ENCODE measurements around the gene INSIG2. TPM values are rescaled to one million over a fixed set of nuclear protein-coding genes. Genes with fewer than 3 reads are reported as not detected.

INSIG2 gene
- total RNA-seq, 2 donors from 2014 or later: 12.8 to 47.0 TPM

DNA sequence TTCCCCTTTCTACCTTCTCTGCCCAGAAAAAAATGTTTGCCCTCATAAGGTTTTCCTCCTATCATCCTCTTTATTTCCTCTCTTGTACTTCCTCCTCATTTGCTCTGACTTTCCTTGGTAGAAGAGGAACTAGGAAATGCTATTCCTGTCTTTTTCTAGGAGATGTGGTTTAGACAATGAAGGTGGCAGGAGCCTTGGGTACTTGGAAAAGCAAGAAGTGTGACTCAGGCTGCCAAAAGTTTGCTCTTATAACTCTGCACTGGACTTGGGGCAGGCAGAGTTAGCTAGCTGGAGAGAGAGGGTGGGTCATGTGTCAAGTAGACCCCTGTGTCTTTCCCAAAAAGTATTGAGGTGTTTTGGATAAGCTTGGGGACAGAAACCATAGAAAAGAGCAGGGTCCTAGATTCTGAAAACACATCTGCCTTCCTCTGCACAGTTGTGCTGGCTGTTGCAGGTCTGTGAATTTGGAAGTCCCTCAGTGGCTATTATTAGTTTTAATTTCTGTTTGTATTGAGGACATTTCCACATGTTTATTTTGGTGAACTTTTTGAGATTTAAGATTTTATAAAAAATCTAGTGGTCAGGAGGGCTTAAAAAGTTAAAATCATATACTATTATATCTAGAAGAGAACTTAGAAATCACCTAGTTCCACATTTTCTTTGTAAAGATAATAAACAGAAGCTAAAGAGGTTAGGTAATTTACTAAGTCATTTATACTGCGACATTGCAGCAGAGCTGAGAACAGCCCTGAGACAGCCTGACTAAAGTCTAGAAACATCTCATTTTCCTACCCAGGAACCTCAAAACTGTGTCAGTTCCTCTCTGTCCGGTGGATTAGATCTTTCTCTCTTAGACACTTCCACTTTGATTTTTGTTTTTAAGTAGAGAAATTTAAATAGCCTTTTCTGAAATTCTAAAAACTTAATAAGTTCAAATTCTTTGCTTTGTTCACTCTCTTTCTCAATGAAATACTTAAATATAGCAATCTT lies 16.0 kb downstream of the INSIG2 start:
- TF ChIP-seq, protein P1, sequence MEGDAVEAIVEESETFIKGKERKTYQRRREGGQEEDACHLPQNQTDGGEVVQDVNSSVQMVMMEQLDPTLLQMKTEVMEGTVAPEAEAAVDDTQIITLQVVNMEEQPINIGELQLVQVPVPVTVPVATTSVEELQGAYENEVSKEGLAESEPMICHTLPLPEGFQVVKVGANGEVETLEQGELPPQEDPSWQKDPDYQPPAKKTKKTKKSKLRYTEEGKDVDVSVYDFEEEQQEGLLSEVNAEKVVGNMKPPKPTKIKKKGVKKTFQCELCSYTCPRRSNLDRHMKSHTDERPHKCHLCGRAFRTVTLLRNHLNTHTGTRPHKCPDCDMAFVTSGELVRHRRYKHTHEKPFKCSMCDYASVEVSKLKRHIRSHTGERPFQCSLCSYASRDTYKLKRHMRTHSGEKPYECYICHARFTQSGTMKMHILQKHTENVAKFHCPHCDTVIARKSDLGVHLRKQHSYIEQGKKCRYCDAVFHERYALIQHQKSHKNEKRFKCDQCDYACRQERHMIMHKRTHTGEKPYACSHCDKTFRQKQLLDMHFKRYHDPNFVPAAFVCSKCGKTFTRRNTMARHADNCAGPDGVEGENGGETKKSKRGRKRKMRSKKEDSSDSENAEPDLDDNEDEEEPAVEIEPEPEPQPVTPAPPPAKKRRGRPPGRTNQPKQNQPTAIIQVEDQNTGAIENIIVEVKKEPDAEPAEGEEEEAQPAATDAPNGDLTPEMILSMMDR (IDR thresholded peaks at IDR 0.05): no peak
- Histone ChIP-seq H3K4me3 (no peak overlapping the region), H3K36me3 (no peaks in the 10 kb centered on the region), H3K9me3 (no peaks in the 10 kb centered on the region), H3K27ac (no peak overlapping the region), H3K9ac (ENCODE audit: low read depth in 2 of 2, low read length in 2 of 2) (no peak overlapping the region), H3K27me3 (no peaks in the 10 kb centered on the region), H3K4me1 (no peaks in the 10 kb centered on the region)
- intact Hi-C loops (cut with DNase I): no loop called here
- DNase-seq: no peak

DNA sequence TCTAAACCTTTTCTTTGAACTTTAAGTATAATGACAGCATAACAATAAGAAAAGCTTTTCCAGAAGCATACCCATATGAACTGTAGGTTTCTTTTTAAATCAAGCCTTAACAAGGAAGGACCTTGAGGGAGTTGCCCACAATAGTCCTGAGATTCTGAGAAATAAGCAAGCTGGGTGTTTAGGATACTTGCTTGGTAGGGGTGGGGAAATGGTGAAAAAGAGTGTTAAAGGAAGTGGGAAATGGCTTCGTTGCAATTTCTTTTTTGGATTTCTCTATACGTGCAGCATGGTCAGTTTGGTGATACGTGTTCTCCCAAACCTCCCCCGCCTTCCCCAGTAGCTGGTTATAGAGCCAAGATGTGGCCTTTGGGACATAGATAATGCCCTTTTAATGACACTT lies 17.2 kb downstream of the INSIG2 start:
- DNase-seq: no peak
- no peak overlapping the region for H3K9ac ChIP-seq (ENCODE audit: low read depth in 2 of 2, low read length in 2 of 2)
- intact Hi-C loops (cut with DNase I): no loop called here
- H3K27ac ChIP-seq: no peak overlapping the region
- no peaks in the 10 kb centered on the region for H3K27me3 ChIP-seq
- no peak overlapping the region for H3K4me3 ChIP-seq
- no peaks in the 10 kb centered on the region for H3K9me3 ChIP-seq
- TF ChIP-seq, protein P1 (IDR thresholded peaks at IDR 0.05): no peak
- H3K4me1 ChIP-seq: no peaks in the 10 kb centered on the region
- no peaks in the 10 kb centered on the region for H3K36me3 ChIP-seq

DNA sequence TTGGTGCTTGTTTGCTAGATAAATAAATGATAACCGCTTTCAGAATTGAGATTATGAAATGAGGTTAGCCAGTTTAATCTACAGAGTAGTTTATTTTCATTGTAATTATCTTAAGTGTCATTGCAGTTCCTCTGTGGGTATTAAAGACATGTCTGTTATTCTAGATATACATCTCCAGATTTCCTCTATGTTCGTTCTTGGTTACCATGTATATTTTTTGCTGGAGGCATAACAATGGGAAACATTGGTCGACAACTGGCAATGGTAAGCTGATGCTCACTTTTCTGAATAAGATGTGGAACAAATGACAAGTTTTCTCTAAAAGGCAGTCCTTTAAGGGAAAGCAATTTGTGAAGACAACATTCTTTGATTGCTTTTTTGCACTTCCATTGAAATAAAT lies 18.7 kb downstream of the INSIG2 start:
- Histone ChIP-seq H3K9ac (ENCODE audit: low read depth in 2 of 2, low read length in 2 of 2) (no peak overlapping the region), H3K27me3 (no peaks in the 10 kb centered on the region), H3K9me3 (no peaks in the 10 kb centered on the region), H3K27ac (no peak overlapping the region), H3K36me3 (no peaks in the 10 kb centered on the region), H3K4me3 (no peak overlapping the region), H3K4me1 (no peaks in the 10 kb centered on the region)
- intact Hi-C loops (cut with DNase I): no loop called here
- TF ChIP-seq, protein P1 (IDR thresholded peaks at IDR 0.05): no peak
- DNase-seq: no peak

DNA sequence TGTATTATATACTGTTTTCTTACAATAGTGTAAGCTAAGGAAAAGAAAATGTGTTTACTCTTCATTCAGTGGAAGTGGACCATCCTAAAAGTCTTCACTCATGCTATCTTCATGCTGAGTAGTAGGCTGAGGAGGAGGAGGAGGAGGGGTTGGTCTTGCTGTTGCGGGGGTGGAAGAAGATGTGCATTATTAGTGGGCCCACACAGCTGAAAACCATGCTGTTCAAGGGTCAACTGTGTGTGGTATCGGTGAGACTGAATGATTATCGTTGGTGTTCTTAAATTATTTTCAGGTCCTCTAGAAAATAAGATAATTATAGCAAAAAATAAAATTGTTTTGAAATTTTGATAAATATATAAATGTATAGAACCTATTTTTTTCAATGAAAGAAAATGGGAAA lies 22.0 kb downstream of the INSIG2 start:
- intact Hi-C loops (cut with DNase I): no loop called here
- Histone ChIP-seq H3K36me3 (no peaks in the 10 kb centered on the region), H3K4me3 (no peak overlapping the region), H3K9ac (ENCODE audit: low read depth in 2 of 2, low read length in 2 of 2) (no peak overlapping the region), H3K4me1 (no peaks in the 10 kb centered on the region), H3K27me3 (no peaks in the 10 kb centered on the region), H3K27ac (no peak overlapping the region), H3K9me3 (no peaks in the 10 kb centered on the region)
- TF ChIP-seq, protein P1 (IDR thresholded peaks at IDR 0.05): no peak
- DNase-seq: no peak

DNA sequence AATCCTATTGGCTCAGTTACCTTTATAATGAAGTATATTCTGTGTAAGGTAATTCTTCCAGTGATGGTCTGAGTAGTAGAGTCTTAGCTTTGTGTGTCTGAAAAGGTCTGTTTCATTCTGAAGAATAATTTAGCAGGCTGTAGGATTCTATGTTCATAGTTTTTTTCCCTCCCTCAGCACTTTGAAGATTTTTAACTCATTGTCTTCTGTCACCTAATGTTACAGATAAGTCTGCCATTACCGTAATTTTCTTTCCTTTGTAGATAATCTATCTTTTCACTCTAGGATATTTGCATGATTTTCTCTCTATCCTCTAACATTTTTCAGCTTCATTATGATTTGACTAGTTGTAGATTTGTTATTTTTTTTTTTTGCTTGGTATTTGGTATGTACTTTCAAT lies 22.7 kb downstream of the INSIG2 start:
- intact Hi-C loops (cut with DNase I): no loop called here
- TF ChIP-seq, protein P1 (IDR thresholded peaks at IDR 0.05): no peak
- H3K27me3 ChIP-seq: no peaks in the 10 kb centered on the region
- no peak overlapping the region for H3K27ac ChIP-seq
- H3K4me1 ChIP-seq: no peaks in the 10 kb centered on the region
- H3K9ac ChIP-seq (ENCODE audit: low read depth in 2 of 2, low read length in 2 of 2): no peak overlapping the region
- H3K36me3 ChIP-seq: no peaks in the 10 kb centered on the region
- DNase-seq: no peak
- no peaks in the 10 kb centered on the region for H3K9me3 ChIP-seq
- no peak overlapping the region for H3K4me3 ChIP-seq

Data from colonic mucosa (tissue), 4 donors.